Body of pancreas (tissue), 4 donors: ENCODE data around the gene ZEB2. TPM values are rescaled to one million over a fixed set of nuclear protein-coding genes. Genes with fewer than 3 reads are reported as not detected.

Experiments
- ATAC-seq: fragments of 150-250 bp; one replicate; pipeline ENCODE4 v1.9.1; 2016
- DNase-seq, 4 donors: peaks; one replicate each; pipeline ENCODE4 v3.0.0-alpha.2; 2019
- H3K27ac ChIP-seq, 4 donors: fragments of 200-600 bp; sonication (generic); 1 replicate in 3 of 4; 2 replicates in 1 of 4; pipeline versions ENCODE4 v1.5.1 to v1.6.1; 2016 to 2019; ENCODE audit warnings: mild to moderate bottlenecking in 1 of 4, mixed read lengths in 1 of 4, moderate library complexity in 1 of 4
- H3K27me3 ChIP-seq, 2 donors: fragments of 200-600 bp; sonication (generic); one replicate each; pipeline ENCODE4 v1.6.0; 2016; ENCODE audit warnings: mild to moderate bottlenecking in 1 of 2
- H3K36me3 ChIP-seq, 2 donors: fragments of 200-600 bp; sonication (generic); replicated peaks in 1 of 2; 2 replicates each; pipeline ENCODE4 v1.5.1; 2016; ENCODE audit warnings: low read depth in 2 of 2; ENCODE audit not compliant: insufficient read depth in 1 of 2
- H3K4me1 ChIP-seq: fragments of 200-600 bp; sonication (generic); one replicate; pipeline ENCODE4 v1.6.0; 2016
- H3K4me3 ChIP-seq, 2 donors: fragments of 200-600 bp; sonication (generic); 1 replicate in 1 of 2; 2 replicates in 1 of 2; pipeline ENCODE4 v1.5.1; 2016 to 2019
- H3K9me3 ChIP-seq, 3 donors: fragments of 200-600 bp; sonication (generic); 1 replicate in 2 of 3; 2 replicates in 1 of 3; pipeline ENCODE4 v1.5.1; 2016
- CTCF ChIP-seq, 7 experiments: fragments of 450-650 bp in 4 of 7; fragments of 200-600 bp in 3 of 7; sonication (generic) in 3 of 7; IDR thresholded peaks; one replicate each; pipeline ENCODE4 v1.5.1; 2016 to 2019; ENCODE audit warnings: antibody characterized with exemption in 7 of 7
- POLR2A ChIP-seq, 3 donors: fragments of 450-650 bp; IDR thresholded peaks; one replicate each; pipeline ENCODE4 v1.6.1; 2016; ENCODE audit warnings: antibody characterized with exemption in 3 of 3, mild to moderate bottlenecking in 2 of 3
- WGBS, 2 donors: methylation state at CpG; one replicate each; pipeline ENCODE4 v1.1.5; 2017; 5-methylcytosine and 5-hydroxymethylcytosine counted together
- intact Hi-C: fragments of 100-400 bp; cut with DNase I; formaldehyde crosslinking; loops from one replicate; pipeline ENCODE4 v1.15.1; 2023
- total RNA-seq, 2 donors: library from RNA; depleted of rRNA; stranded (reverse); fragments of >200 nt; gene quantifications; one replicate each; pipeline ENCODE4 v1.1.0, GENCODE V29; 2016

ZEB2 gene
- total RNA-seq, 2 donors from 2014 or later: 18.5 to 24.6 TPM

- no peaks in the 10 kb centered on the region for H3K27me3 ChIP-seq
- H3K4me1 ChIP-seq: no peaks in the 10 kb centered on the region
- H3K27ac ChIP-seq: no peak overlapping the region
- intact Hi-C loops: no loop called here
- TF ChIP-seq POLR2A (IDR thresholded peaks at IDR 0.05): no peak
- TF ChIP-seq CTCF (IDR thresholded peaks at IDR 0.05): no peak
- H3K4me3 ChIP-seq: no peak overlapping the region
- no peaks in the 10 kb centered on the region for H3K36me3 ChIP-seq
- ATAC-seq (no peak), DNase-seq (no peak)
- H3K9me3 ChIP-seq: no peaks in the 10 kb centered on the region
- WGBS, 2 donors: 58 to 60% methylated on average over 1 of the region's 1 CpG
Measured at GRCh38 chr2:144559242-144559641, 39.3 kb upstream of the ZEB2 start.

- DNase-seq (no peak), ATAC-seq (no peak)
- 51 to 54% methylated on average over 5 of the region's 5 CpGs for WGBS, 2 donors
- Histone ChIP-seq H3K4me1 (no peaks in the 10 kb centered on the region), H3K27me3 (no peaks in the 10 kb centered on the region), H3K9me3 (no peaks in the 10 kb centered on the region), H3K4me3 (no peak overlapping the region), H3K36me3 (no peaks in the 10 kb centered on the region), H3K27ac (no peak overlapping the region)
- TF ChIP-seq CTCF (IDR thresholded peaks at IDR 0.05): no peak
- no peak for TF ChIP-seq POLR2A (IDR thresholded peaks at IDR 0.05)
- intact Hi-C loops: no loop called here
Measured at GRCh38 chr2:144554492-144555210, 34.7 kb upstream of the ZEB2 start.

DNA sequence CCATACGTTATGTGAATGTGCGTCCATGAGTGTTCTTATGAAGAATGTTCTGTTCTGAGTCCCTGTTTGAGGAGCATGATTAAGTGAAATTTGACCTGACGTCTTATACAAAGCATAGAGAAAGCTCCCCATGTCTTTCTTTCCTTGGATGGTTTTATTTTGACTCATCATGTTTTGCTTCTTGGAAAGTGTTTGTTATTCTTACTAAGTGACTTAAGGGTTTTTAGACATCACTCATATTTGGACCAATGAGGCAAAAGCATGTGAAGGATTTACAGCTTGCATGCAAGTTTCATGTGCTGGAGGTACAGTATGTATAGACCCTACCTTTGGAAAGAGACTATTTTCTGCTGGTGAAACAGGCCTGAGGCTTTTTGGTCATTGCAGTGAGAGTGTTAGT lies 33.5 kb upstream of the ZEB2 start:
- no peak for ATAC-seq
- Histone ChIP-seq H3K4me3 (no peak overlapping the region), H3K9me3 (no peaks in the 10 kb centered on the region), H3K36me3 (no peaks in the 10 kb centered on the region), H3K27ac (no peak overlapping the region), H3K27me3 (no peaks in the 10 kb centered on the region), H3K4me1 (no peaks in the 10 kb centered on the region)
- no peak for TF ChIP-seq CTCF (IDR thresholded peaks at IDR 0.05)
- TF ChIP-seq POLR2A (IDR thresholded peaks at IDR 0.05): no peak
- no peak for DNase-seq
- intact Hi-C loops: no loop called here
- WGBS, 2 donors: 83 to 84% methylated on average over 3 of the region's 3 CpGs

DNA sequence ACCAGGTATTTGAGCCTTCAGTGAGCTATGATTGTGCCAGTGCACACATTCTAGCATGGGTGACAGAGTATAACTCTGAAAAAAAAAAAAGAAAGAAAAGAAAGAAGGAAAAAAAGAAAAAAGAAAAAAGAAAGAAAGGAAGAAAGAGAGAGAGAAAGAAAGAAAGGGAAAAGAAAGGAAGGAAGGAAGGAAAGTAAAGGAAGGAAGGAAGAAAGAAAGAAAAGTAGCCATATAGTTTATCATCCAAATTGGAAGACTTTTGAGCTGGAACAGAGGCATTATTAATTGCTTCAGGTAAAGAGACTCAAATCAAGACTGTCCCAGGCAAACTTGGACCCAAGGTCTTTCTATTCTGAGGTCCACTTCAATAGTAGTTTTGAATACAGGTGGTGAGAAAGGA lies 32.9 kb upstream of the ZEB2 start:
- Histone ChIP-seq H3K27ac (no peak overlapping the region), H3K4me1 (no peaks in the 10 kb centered on the region), H3K27me3 (no peaks in the 10 kb centered on the region), H3K36me3 (no peaks in the 10 kb centered on the region), H3K4me3 (no peak overlapping the region), H3K9me3 (no peaks in the 10 kb centered on the region)
- ATAC-seq: no peak
- TF ChIP-seq CTCF (IDR thresholded peaks at IDR 0.05) (no peak), POLR2A (IDR thresholded peaks at IDR 0.05) (no peak)
- no peak for DNase-seq
- intact Hi-C loops: no loop called here

GRCh38 chr2:144550911-144551310 lies 31.0 kb upstream of the ZEB2 start:
- no peaks in the 10 kb centered on the region for H3K9me3 ChIP-seq

More at GRCh38 chr2:144550911-144551310, 31.0 kb upstream of the ZEB2 start:
- H3K27ac ChIP-seq: no peak overlapping the region
- no peaks in the 10 kb centered on the region for H3K4me1 ChIP-seq
- no peak overlapping the region for H3K4me3 ChIP-seq
- WGBS, 2 donors: 85 to 90% methylated on average over 3 of the region's 3 CpGs
- ATAC-seq (no peak), DNase-seq (no peak)
- TF ChIP-seq POLR2A (IDR thresholded peaks at IDR 0.05) (no peak), CTCF (IDR thresholded peaks at IDR 0.05) (no peak)
- H3K27me3 ChIP-seq: no peaks in the 10 kb centered on the region
- intact Hi-C loops: no loop called here
- H3K36me3 ChIP-seq: no peaks in the 10 kb centered on the region
